HCT116 (cell line): ENCODE results near the gene BABAM2.

Source experiments
- CEBPB ChIP-seq: IDR thresholded peaks from 2 replicates; pipeline ENCODE4 v1.6.1; 2012; ENCODE audit warnings: low read depth
- CTCF ChIP-seq, 3 experiments: fragments of 200-600 bp in 1 of 3; sonication (generic) in 1 of 3; IDR thresholded peaks in 2 of 3; conservative IDR thresholded peaks in 1 of 3; 2 replicates each; pipeline ENCODE4 v1.5.1; 2012 to 2017; ENCODE audit warnings: low read depth in 2 of 3, low read length in 2 of 3, antibody characterized with exemption in 1 of 3, borderline replicate concordance in 1 of 3, control low read depth in 1 of 3, mild to moderate bottlenecking in 1 of 3, mixed read lengths in 1 of 3, mixed run types in 1 of 3, moderate library complexity in 1 of 3; ENCODE audit not compliant: insufficient read depth in 1 of 3
- EGR1 ChIP-seq: IDR thresholded peaks from 2 replicates; pipeline ENCODE4 v1.6.1; 2012; ENCODE audit warnings: low read depth
- EZH2 ChIP-seq: fragments of 200-600 bp; sonication (generic); IDR thresholded peaks from 2 replicates; pipeline ENCODE4 v1.6.1; 2017; ENCODE audit warnings: antibody characterized with exemption, mixed run types
- EZH2phosphoT487 ChIP-seq: fragments of 200-600 bp; IDR thresholded peaks from 2 replicates; pipeline ENCODE4 v1.6.1; 2018; ENCODE audit warnings: antibody characterized with exemption, borderline replicate concordance
- FOSL1 ChIP-seq: IDR thresholded peaks from 2 replicates; pipeline ENCODE4 v1.6.1; 2012; ENCODE audit warnings: low read depth
- JUND ChIP-seq: IDR thresholded peaks from 2 replicates; pipeline ENCODE4 v1.6.1; 2012
- MAX ChIP-seq: IDR thresholded peaks from 2 replicates; pipeline ENCODE4 v1.6.1; 2012
- POLR2A ChIP-seq: IDR thresholded peaks from 2 replicates; pipeline ENCODE4 v1.7.0; 2011; ENCODE audit warnings: borderline replicate concordance; ENCODE audit not compliant: insufficient read depth, insufficient read length; ENCODE audit errors: extremely low read depth
- POLR2AphosphoS5 ChIP-seq: IDR thresholded peaks from 2 replicates; pipeline ENCODE4 v1.6.1; 2011; ENCODE audit warnings: mild to moderate bottlenecking, low read depth, low read length, moderate library complexity
- RAD21 ChIP-seq: IDR thresholded peaks from 2 replicates; pipeline ENCODE4 v1.6.1; 2012; ENCODE audit warnings: low read depth, mild to moderate bottlenecking
- REST ChIP-seq: IDR thresholded peaks from 2 replicates; pipeline ENCODE4 v1.6.1; 2012; ENCODE audit warnings: low read depth
- SIN3A ChIP-seq: IDR thresholded peaks from 2 replicates; pipeline ENCODE4 v1.6.1; 2012; ENCODE audit warnings: low read depth

- TF ChIP-seq CTCF (IDR thresholded peaks at IDR 0.05 in 2 of 3, conservative IDR thresholded peaks at IDR 0.05 in 1 of 3; ENCODE audit: borderline replicate concordance in 1 of 3, insufficient read depth in 1 of 3, low read depth in 2 of 3, low read length in 2 of 3) (no peak), EZH2phosphoT487 (no peak), MAX (no peak), EZH2 (no peak), JUND (no peak), SIN3A (no peak), POLR2AphosphoS5 (no peak), REST (no peak), POLR2A (no peak), RAD21 (no peak), EGR1 (no peak), CEBPB (no peak), FOSL1 (no peak)
These were observed 18.7 kb upstream of the BABAM2 start for GRCh38 chr2:27871802-27872201.
